ENCODE results near the gene GLB1L2.
A peak's percentile ranks its signal among the peaks of the same experiment; 100 is the strongest.

Gene GLB1L2

GRCh38 chr11:134349802-134350355 is 18.1 kb downstream of the GLB1L2 start:
- DNase-seq = no peak

GRCh38 chr11:134350381-134350780 is 18.6 kb downstream of the GLB1L2 start:
- no peak for DNase-seq

GRCh38 chr11:134352111-134352510 is 20.3 kb downstream of the GLB1L2 start:
- no peak for DNase-seq

GRCh38 chr11:134355136-134355535 is 23.3 kb downstream of the GLB1L2 start:
- DNase-seq = no peak

GRCh38 chr11:134355656-134356055 is 23.9 kb downstream of the GLB1L2 start:
- DNase-seq = no peak

GRCh38 chr11:134356656-134357544 is 25.1 kb downstream of the GLB1L2 start:
- DNase-seq = no peak

GRCh38 chr11:134357545-134357839 is 25.7 kb downstream of the GLB1L2 start:
- DNase-seq = no peak

GRCh38 chr11:134358165-134358855 is 26.5 kb downstream of the GLB1L2 start:
- no peak for DNase-seq

- DNase-seq = no peak
These were observed 27.2 kb downstream of the GLB1L2 start for GRCh38 chr11:134358856-134359490.

- no peak for DNase-seq
These were observed 27.9 kb downstream of the GLB1L2 start for GRCh38 chr11:134359646-134360045.

GRCh38 chr11:134360050-134360835 is 28.5 kb downstream of the GLB1L2 start:
- DNase-seq = peak; percentile 41 to 73

GRCh38 chr11:134361661-134362060 is 29.9 kb downstream of the GLB1L2 start:
- DNase-seq = no peak

- no peak for DNase-seq
These were observed 30.6 kb downstream of the GLB1L2 start for GRCh38 chr11:134362192-134362901.

GRCh38 chr11:134363161-134363560 is 31.4 kb downstream of the GLB1L2 start:
- DNase-seq = no peak

GRCh38 chr11:134363592-134363991 is 31.8 kb downstream of the GLB1L2 start:
- no peak for DNase-seq

GRCh38 chr11:134364261-134364660 is 32.5 kb downstream of the GLB1L2 start:
- no peak for DNase-seq

GRCh38 chr11:134365011-134365925 is 33.5 kb downstream of the GLB1L2 start:
- no peak for DNase-seq

- DNase-seq = no peak
These were observed 34.5 kb downstream of the GLB1L2 start for GRCh38 chr11:134366254-134366653.

GRCh38 chr11:134367781-134368180 is 36.0 kb downstream of the GLB1L2 start:
- no peak for DNase-seq

- no peak for DNase-seq
These were observed 38.1 kb downstream of the GLB1L2 start for GRCh38 chr11:134369656-134370525.
